ENCODE results near the gene ERG. TPM values are rescaled to one million over a fixed set of nuclear protein-coding genes. Genes with fewer than 3 reads are reported as not detected.

Gene ERG
- total RNA-seq, 2 donors from 2014 or later = 3.5 to 5.0 TPM

- intact Hi-C loops (cut with DNase I, micrococcal nuclease) = no loop called here
- DNase-seq (no peak), ATAC-seq (no peak)
These were observed 12.1 kb downstream of the ERG start for GRCh38 chr21:38486221-38486620.

GRCh38 chr21:38479641-38480525 lies 18.4 kb downstream of the ERG start:
- ATAC-seq = no peak
- DNase-seq = no peak
- intact Hi-C loops (cut with DNase I, micrococcal nuclease) = no loop called here

- DNase-seq (no peak), ATAC-seq (no peak)
- intact Hi-C loops (cut with DNase I, micrococcal nuclease) = no loop called here
These were observed 19.5 kb downstream of the ERG start for GRCh38 chr21:38478782-38479181.

GRCh38 chr21:38477226-38477625 lies 21.1 kb downstream of the ERG start:
- intact Hi-C loops (cut with DNase I, micrococcal nuclease) = no loop called here

GRCh38 chr21:38476385-38476784 lies 21.9 kb downstream of the ERG start:
- ATAC-seq = peak; percentile 73
- DNase-seq = no peak
- intact Hi-C loops (cut with DNase I, micrococcal nuclease) = no loop called here

More at GRCh38 chr21:38477226-38477625, 21.1 kb downstream of the ERG start:
- no peak for ATAC-seq
- DNase-seq = no peak

- DNase-seq (no peak), ATAC-seq (peak; percentile 16)
- intact Hi-C loops (cut with DNase I, micrococcal nuclease) = no loop called here
These were observed 22.8 kb downstream of the ERG start for GRCh38 chr21:38475519-38475918.

- intact Hi-C loops (cut with DNase I, micrococcal nuclease) = no loop called here
- no peak for ATAC-seq
These were observed 23.5 kb downstream of the ERG start for GRCh38 chr21:38474796-38475195.

GRCh38 chr21:38474124-38474523 lies 24.2 kb downstream of the ERG start:
- DNase-seq (no peak), ATAC-seq (no peak)
- intact Hi-C loops (cut with DNase I, micrococcal nuclease) = no loop called here

More at GRCh38 chr21:38474796-38475195, 23.5 kb downstream of the ERG start:
- no peak for DNase-seq

GRCh38 chr21:38472412-38473108 lies 25.7 kb downstream of the ERG start:
- intact Hi-C loops (cut with DNase I, micrococcal nuclease) = no loop called here
- DNase-seq (no peak), ATAC-seq (no peak)

GRCh38 chr21:38471766-38472165 lies 26.5 kb downstream of the ERG start:
- intact Hi-C loops (cut with DNase I, micrococcal nuclease) = no loop called here
- ATAC-seq (no peak), DNase-seq (no peak)

GRCh38 chr21:38470755-38471154 lies 27.5 kb downstream of the ERG start:
- no peak for DNase-seq
- intact Hi-C loops (cut with DNase I, micrococcal nuclease) = no loop called here
- ATAC-seq = no peak

- intact Hi-C loops (cut with DNase I, micrococcal nuclease) = no loop called here
- DNase-seq = no peak
These were observed 28.6 kb downstream of the ERG start for GRCh38 chr21:38469642-38470041.

GRCh38 chr21:38468989-38469388 lies 29.3 kb downstream of the ERG start:
- ATAC-seq (peak; percentile 98), DNase-seq (no peak)
- intact Hi-C loops (cut with DNase I, micrococcal nuclease) = no loop called here

More at GRCh38 chr21:38469642-38470041, 28.6 kb downstream of the ERG start:
- ATAC-seq = no peak

- intact Hi-C loops (cut with DNase I, micrococcal nuclease) = no loop called here
- ATAC-seq = no peak
- DNase-seq = no peak
These were observed 30.4 kb downstream of the ERG start for GRCh38 chr21:38467911-38468310.

GRCh38 chr21:38467374-38467773 lies 30.9 kb downstream of the ERG start:
- intact Hi-C loops (cut with DNase I, micrococcal nuclease) = no loop called here
- DNase-seq = no peak
- no peak for ATAC-seq

GRCh38 chr21:38460171-38460742 lies 38.0 kb downstream of the ERG start:
- intact Hi-C loops (cut with DNase I, micrococcal nuclease) = no loop called here
- DNase-seq (no peak), ATAC-seq (no peak)

GRCh38 chr21:38459490-38459889 lies 38.8 kb downstream of the ERG start:
- ATAC-seq (no peak), DNase-seq (no peak)
- intact Hi-C loops (cut with DNase I, micrococcal nuclease) = no loop called here

GRCh38 chr21:38455403-38455802 lies 42.9 kb downstream of the ERG start:
- intact Hi-C loops (cut with DNase I, micrococcal nuclease) = no loop called here
- no peak for DNase-seq
- ATAC-seq = no peak

GRCh38 chr21:38454702-38455101 lies 43.6 kb downstream of the ERG start:
- no peak for ATAC-seq
- intact Hi-C loops (cut with DNase I, micrococcal nuclease) = no loop called here

GRCh38 chr21:38454161-38454560 lies 44.1 kb downstream of the ERG start:
- intact Hi-C loops (cut with DNase I, micrococcal nuclease) = no loop called here
- DNase-seq (no peak), ATAC-seq (no peak)

More at GRCh38 chr21:38454702-38455101, 43.6 kb downstream of the ERG start:
- no peak for DNase-seq
